GM18499 (cell line): Measurements from ENCODE around the gene EMX2.

Experiments used
- ATAC-seq: cut with Tn5 transposase; IDR thresholded peaks from one replicate; pipeline ENCODE4 v1.9.1; 2021; ENCODE audit warnings: moderate number of reproducible peaks; ENCODE audit not compliant: insufficient read depth, unreplicated experiment

The EMX2 gene

DNA sequence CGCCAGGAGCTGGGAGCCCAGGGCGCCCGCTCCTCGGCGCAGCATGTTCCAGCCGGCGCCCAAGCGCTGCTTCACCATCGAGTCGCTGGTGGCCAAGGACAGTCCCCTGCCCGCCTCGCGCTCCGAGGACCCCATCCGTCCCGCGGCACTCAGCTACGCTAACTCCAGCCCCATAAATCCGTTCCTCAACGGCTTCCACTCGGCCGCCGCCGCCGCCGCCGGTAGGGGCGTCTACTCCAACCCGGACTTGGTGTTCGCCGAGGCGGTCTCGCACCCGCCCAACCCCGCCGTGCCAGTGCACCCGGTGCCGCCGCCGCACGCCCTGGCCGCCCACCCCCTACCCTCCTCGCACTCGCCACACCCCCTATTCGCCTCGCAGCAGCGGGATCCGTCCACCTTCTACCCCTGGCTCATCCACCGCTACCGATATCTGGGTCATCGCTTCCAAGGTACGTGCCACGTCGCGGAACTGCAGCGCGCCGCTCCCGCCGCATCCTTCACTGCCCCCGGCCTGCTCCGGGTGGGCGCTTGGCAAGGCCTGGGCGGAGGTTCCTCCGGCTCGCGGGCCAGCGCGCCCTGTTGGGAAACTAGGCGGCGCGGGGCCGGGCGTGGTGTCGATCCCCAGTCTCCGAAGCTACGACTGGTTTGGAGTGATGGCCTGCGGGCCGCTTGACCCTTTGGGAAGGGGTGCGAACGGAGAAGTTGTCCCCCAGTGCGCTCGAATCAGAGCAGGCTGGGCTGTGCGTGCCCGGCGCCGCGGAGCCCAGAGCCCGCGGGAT lies 868 bp downstream of the EMX2 start:
- ATAC-seq: no peak

DNA sequence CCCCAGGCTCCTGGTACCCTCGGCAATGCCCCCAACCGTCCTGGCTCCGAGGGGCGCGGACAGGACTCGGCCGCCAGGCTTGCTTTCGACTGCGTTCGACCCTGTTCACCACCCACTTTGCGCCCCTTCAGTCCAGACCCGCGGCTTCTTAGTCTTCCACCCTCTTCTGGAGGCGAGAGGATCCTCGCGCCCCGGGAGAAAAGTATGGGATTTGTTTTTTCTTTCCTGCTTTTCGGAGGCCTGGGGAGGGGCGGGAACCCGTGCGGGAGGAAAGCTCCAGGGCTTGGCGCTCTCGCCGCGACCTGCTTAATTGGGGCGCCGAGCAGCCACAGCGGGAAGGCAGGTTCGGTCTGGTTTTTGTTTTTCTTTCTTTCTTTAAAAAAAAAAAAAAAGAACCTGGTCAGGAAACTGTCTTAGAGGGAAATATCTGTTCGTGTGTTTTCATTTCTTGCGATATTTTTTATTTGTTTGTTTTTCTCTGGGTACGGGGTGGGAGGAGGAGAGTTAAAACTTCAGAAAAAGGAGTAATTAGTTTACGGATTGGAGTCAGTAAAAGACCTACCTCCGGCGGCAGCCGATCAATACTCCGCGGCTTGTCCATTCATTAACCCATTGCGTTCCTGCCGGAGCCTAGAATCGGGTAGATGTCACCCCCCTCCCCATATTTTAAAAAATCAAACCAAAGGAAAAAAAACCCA lies 1.6 kb downstream of the EMX2 start:
- ATAC-seq: no peak

DNA sequence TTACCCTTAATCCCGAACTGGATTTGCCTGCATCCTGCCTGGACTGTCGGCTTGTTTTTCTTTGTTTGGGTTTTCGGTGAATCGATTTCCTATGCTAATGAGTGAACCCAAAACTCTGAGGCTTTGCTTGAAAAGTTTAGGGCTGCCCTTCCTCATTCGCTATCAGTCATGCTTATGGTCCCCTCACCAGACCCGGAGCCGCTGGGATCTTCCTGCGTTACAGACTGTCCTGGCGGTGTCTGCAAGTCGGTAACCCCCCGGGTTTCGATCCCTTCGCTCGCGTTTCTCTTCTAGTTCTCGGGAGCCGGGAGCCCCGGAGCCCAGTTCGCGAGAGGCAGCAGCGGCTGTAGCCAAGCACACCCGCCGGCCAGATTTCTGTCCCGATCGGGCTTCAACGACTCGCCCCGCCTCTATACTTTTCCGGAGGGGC lies 2.2 kb downstream of the EMX2 start:
- no peak for ATAC-seq

DNA sequence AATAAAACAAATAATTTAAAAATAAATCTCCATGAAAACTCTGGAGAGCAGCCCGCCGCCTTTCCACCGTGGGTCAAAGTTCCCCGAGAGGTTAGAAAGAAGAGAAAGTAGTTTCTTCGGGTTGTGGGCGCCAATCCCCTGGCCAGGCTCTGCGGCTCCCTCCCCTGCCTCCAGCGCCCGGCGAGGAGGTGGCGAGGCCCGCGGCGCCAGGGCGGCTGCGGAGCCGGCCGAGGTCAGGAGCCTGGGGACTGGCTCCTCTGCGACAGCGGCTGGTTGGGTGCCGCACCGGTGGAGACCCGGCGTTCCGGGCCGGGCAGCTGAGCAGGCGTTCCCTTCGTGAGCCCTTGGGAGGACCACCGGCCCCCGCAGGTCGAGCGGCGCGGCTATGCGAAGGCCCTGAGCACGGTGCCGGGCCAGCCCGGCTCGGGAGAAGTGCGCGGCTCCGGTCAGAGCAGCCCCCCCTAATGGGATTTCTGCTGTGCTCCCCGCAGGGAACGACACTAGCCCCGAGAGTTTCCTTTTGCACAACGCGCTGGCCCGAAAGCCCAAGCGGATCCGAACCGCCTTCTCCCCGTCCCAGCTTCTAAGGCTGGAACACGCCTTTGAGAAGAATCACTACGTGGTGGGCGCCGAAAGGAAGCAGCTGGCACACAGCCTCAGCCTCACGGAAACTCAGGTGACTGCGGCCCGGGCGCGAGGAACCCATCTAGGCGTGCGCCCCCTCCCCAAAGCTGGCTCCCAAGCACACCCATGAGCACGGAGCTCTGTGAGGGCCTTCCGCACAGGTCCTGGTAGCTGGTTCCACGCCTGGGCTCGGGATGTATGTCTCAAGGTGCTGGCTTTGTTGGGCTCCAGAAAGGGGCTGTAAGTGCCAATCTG lies 2.8 kb downstream of the EMX2 start:
- no peak for ATAC-seq

DNA sequence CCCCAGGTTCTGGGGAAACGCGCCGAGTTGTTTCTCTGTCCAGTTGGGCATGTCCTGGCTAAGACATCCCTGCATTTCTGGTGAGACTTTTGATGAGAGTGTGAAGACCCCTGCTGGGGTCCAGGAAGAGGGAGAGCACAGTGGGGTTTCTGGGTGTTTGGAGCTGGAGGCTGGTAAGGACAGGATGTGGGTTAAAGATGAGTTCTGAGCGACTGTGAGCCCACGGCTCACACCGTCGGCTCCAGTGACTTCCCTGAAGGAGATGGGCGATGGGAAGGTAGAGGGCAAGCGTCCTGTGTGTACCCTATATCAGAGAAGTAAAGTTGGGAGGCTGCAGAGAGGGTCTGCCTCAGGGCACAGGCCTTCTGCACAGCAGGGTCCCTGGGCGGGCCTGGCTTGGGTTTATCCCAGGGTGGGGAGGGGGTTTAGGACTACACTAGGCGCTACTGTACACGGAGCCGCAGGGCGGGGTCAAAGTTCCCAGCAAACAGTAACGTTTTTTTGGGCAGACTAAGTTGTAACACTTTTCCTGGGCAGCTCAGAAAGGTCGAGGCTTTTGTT lies 3.6 kb downstream of the EMX2 start:
- no peak for ATAC-seq

DNA sequence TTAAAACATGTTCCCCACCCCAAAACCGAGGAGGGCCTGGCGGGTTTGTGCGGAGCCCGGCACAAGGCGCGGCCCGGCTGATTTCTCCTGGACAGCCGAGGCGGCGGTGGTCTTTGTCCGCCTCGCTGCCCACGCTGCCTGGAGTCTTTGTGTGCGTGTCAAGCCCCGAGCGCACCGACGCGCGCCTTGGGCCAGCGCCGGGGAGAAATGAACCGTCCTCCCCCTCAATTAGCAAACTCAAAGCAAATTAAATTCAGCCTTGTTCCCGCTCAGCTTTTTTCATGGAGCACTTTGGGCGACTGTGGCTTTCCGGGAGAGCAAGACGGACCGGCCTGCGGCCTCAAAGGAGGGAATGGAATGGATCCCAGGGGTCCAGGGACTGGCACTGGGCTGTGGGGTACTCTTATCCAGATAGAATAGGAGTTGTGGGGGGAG lies 4.1 kb downstream of the EMX2 start:
- no peak for ATAC-seq

DNA sequence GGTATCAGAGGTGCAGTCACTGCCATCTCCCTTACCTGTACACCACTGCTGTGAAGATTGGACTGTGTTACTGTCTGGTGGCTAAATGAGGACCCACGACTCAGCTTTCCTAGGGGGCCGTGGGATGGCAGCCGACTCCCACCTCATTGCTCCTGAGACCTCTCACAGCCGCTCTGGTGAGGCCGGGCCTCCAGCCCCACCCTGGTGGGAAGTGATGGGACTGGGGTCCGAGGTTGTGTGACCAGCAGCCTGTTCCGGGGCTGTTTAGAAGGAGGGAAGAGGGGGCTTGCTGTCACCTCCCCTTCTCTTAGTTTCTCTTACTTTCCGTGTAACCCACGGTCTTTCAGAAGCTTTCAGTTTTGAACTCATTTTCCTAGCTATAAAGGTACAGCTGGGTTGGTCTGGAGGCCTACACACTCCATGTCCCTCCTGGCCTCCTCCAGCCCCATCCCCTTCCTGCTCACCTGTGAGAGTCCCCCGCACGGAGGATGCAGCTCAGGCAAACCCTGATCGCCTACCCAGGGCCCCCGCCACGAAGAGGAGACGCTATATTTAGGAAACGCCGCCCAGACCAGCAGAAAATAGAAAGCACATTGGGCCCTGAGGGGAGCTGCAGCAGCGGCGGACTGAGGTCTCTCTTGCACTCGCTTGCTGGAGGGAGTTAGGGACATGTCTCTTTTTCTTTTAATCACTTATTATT lies 4.6 kb downstream of the EMX2 start:
- no peak for ATAC-seq

DNA sequence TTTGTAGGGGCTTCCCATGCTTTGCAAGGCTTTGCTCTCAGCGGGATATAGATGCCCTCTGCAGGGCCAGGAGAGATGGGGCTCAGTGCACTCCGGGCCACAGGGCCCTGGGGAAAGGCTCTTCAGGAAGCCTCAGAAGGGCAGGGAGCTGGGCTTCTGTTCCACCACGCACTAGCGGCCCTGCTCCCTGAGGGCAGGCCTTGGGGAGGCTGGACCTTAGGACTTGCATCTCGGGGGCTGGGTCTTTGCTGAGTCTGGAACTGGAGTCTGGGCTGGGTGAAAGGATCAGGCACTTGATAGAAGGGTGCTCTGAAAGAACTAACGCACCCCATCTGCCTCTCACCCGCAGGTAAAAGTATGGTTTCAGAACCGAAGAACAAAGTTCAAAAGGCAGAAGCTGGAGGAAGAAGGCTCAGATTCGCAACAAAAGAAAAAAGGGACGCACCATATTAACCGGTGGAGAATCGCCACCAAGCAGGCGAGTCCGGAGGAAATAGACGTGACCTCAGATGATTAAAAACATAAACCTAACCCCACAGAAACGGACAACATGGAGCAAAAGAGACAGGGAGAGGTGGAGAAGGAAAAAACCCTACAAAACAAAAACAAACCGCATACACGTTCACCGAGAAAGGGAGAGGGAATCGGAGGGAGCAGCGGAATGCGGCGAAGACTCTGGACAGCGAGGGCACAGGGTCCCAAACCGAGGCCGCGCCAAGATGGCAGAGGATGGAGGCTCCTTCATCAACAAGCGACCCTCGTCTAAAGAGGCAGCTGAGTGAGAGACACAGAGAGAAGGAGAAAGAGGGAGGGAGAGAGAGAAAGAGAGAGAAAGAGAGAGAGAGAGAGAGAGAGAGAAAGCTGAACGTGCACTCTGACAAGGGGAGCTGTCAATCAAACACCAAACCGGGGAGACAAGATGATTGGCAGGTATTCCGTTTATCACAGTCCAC lies 5.4 kb downstream of the EMX2 start:
- ATAC-seq: no peak

DNA sequence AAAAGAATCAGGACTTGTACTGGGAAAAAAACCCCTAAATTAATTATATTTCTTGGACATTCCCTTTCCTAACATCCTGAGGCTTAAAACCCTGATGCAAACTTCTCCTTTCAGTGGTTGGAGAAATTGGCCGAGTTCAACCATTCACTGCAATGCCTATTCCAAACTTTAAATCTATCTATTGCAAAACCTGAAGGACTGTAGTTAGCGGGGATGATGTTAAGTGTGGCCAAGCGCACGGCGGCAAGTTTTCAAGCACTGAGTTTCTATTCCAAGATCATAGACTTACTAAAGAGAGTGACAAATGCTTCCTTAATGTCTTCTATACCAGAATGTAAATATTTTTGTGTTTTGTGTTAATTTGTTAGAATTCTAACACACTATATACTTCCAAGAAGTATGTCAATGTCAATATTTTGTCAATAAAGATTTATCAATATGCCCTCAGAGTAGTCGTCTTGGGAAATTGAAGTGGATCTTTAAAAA lies 6.6 kb downstream of the EMX2 start:
- ATAC-seq: no peak

DNA sequence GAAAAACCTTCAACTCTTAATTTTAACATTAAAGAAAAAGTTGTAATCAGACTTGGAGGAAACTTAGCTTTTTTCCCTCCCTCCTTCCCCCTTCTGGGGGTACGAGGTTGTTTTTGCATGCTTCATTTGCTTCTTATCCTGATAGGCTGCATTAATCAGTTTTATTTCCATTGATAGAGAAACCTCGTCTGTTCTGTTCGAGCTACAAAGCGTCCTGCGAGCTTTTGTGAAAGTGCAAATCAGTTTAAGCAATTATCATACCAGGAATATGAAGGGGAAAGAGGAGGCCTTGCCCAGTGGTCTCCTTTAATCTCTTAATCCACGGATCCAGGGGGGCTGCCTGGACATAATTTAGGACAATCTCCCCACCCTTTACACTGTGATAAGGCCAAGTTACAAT lies 7.5 kb downstream of the EMX2 start:
- no peak for ATAC-seq

DNA sequence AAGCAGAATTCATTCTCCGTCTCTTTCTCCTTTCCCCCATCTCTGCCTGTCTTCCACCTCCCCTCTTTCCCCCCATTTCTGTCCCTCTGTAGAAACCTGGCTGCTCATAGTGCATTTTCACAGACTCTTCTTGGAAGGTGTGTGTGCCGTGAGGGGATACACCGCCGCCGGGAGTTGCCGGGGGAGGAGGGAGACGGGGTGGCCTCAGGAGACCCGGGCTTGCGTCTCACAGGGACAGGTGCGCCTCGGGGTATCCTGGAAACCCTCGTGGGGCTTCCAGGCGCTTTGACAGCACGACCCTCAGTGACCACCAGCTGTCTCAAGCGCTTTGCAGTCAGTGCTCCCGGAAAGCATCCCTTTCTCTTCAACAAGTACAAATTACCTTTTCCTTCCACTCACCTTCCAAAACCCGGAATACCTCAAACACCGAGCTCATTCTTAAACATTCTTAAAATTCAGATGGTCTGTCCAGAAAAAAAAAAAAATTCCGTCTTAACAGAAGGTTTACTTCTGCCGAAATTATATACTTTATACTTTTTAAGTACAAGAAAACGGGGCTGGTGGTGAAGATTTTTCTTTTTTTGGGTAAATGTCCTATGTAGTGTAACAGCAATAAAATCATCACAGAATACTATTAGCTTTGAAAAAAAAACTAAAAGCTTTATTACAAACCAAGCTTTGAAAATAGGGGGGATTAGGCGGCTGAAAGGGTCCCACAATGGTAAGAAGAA lies 8.2 kb downstream of the EMX2 start:
- no peak for ATAC-seq

DNA sequence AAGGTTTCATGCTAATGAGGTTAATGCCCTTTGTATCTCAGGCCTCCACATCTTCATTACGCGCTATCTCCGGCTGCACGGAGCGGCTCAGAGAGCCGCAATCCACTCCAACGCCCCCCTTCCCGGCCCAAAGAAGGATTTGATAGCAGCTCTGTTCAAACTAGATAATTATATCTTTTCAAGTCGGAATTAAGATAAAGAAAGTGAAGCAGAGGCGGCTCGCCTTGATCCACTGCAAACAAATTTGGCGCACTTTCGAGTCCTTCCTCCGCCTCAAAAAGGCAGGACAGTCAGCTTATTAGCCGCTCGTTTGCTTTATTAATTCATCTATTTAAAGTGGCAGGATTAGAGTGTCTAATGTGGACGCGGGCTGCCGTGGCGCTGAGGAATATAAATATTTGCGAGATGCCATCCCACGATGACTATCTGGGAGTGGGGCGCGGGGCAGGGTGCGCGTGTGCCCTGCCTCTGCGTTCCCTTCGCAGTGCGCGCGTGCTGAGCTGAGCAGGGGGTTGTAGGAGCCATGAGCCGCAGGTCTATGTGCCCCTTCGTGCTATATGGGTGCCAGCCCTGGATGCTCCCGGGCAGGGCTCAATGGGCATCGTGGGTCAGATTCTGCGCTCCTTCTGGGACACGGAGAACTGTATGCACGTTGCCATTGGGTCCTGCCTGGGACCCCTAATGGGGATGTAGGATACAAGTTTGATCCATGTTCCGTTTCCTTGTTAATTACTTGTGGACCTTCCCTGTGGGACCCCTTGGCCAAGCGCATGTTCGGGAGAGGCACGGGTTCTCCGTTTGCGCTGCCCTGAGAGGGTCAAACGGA lies 9.0 kb downstream of the EMX2 start:
- no peak for ATAC-seq

DNA sequence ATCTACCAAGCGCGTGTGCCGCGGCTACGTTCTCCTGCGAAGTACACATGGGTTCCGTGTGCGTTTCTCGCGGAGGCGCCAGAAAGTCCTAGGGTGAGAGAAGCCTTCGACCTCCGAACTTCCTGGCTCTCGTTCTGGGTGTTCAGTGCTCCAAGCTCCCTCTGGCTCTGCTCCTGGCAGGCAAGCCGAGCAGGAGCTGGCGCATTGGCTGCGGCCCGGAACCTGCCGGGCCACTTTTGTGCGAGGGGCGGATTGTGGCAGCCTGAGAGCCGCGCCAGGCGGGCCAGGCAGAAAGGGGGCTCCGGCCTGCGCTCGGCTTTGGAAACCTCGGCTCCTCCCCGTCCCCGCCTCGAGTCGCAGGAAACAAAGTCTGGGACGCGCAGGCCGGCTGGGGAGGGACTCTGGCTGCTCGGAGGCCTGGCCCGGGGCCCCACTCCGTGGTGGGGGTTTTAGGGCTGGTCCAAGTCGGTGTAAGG lies 9.6 kb downstream of the EMX2 start:
- ATAC-seq: no peak

DNA sequence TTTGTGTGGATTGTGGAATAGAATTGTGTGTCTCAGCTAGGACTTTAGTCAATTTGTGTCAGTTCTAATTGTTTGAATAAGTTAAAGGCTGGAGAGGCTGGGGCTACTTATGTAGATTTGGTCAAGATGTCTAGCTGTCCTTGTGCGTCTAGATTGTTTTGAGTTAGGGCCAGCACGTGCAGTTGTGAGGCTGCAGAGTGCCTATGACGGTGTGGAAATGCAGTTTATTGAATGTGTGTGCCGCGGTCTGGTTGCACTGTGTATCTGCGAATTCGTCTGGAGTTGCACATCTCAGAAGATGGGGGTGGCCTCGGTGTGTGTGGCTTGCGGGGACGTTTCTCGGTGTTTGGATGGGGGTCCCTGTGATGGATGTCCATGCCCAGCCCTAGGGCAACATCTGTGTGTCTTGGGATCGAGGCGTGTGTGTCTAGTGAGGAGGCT lies 10.2 kb downstream of the EMX2 start:
- no peak for ATAC-seq

DNA sequence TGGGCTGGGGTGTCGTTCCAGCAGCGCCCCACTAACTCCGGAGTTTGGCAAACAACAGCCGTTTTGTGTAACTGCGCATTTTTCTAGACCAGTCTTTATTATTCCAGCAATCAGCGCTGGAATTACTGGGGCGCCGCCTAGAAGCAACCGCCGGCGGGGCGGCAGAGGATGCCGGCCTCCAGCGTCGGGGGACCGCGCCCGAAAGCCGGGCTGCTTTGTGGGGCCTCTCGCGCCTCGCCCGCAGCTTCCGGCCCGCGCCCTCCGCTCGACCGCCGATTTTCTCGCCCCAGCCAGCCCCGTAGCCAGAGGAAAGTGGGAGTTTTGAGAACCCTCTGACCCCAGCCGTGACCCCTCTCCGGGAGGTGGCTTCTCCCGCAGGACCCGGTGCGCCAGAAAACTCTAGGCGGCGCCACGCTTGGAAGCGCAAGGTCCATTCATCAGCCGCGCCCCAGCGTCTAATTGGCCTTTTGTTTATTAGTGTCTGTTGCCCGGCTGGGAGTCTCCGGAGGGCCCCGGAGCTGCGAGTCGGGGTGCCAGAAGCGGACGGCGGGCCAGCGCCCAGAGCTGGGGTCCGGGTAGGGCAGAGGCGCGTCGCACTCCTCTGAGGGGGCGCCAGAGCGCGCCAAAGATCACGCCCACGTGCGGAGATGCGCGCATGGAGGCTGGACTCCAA lies 10.7 kb downstream of the EMX2 start:
- ATAC-seq: no peak

DNA sequence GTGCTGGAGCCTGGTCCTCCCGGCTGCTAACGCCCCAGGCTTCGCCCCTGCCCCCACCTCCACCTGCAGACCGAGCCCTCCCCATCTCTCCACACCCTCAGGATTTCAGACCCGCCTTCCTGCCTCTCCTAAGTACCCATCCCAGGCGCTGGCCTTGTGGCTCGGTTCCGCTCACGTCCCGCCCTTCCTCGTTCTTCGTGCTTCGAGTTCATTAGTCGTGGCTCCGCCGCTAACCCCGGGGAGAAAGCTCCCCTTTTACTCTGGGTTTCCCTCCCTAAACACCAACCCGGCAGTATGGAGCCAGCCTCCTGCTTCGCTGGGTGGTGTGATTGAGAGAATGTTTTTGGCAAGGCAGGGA lies 11.2 kb downstream of the EMX2 start:
- no peak for ATAC-seq
